MCF 10A (cell line): ENCODE results near the gene CTNND1. TPM values are rescaled to one million over a fixed set of nuclear protein-coding genes. Genes with fewer than 3 reads are reported as not detected.

ENCODE experiments used
- BruUV-seq: library from RNA; stranded (reverse); fragments of 400-500 nt; replicated peaks from 2 replicates; lab custom pipeline; 2021; lab: Mats Ljungman, UMichigan
- CTCF ChIA-PET: fragments of 300-600 bp; sonication (Branson Sonifier 250); formaldehyde crosslinking; extraction: SDS; loops from one replicate; lab custom pipeline; 2021; ENCODE audit warnings: antibody characterized with exemption, inconsistent platforms; lab: Yijun Ruan, JAX
- POLR2A ChIA-PET: fragments of 300-600, 350-650 bp; sonication (Branson Sonifier 250); formaldehyde crosslinking; extraction: SDS; loops from one replicate; lab custom pipeline; 2020; ENCODE audit warnings: antibody characterized with exemption, inconsistent platforms; lab: Yijun Ruan, JAX
- DNase-seq: peaks from one replicate; pipeline ENCODE4 v3.0.0-alpha.2; 2018; ENCODE audit not compliant: unreplicated experiment
- H3K27ac Mint-ChIP-seq: one replicate; pipeline ENCODE4 v1.8.0; 2022; ENCODE audit warnings: mild to moderate bottlenecking, low read depth, mixed read lengths; ENCODE audit not compliant: unreplicated experiment
- H3K27me3 Mint-ChIP-seq: one replicate; pipeline ENCODE4 v1.8.0; 2022; ENCODE audit warnings: mixed read lengths; ENCODE audit not compliant: insufficient read depth, unreplicated experiment
- H3K36me3 Mint-ChIP-seq: one replicate; pipeline ENCODE4 v1.8.0; 2022; ENCODE audit warnings: mild to moderate bottlenecking, moderate library complexity, mixed read lengths; ENCODE audit not compliant: insufficient read depth, unreplicated experiment
- H3K4me1 Mint-ChIP-seq: one replicate; pipeline ENCODE4 v1.8.0; 2022; ENCODE audit warnings: mixed read lengths; ENCODE audit not compliant: insufficient read depth, unreplicated experiment
- H3K4me3 Mint-ChIP-seq: one replicate; pipeline ENCODE4 v1.8.0; 2022; ENCODE audit warnings: mild to moderate bottlenecking, moderate library complexity, mixed read lengths; ENCODE audit not compliant: unreplicated experiment
- H3K9me3 Mint-ChIP-seq: one replicate; pipeline ENCODE4 v1.8.0; 2022; ENCODE audit warnings: mixed read lengths; ENCODE audit not compliant: unreplicated experiment
- CTCF ChIP-seq: fragments of 200-600 bp; IDR thresholded peaks from one replicate; pipeline ENCODE4 v1.8.0; 2022; ENCODE audit warnings: antibody characterized with exemption, mild to moderate bottlenecking; ENCODE audit not compliant: unreplicated experiment
- intact Hi-C: fragments of 100-400 bp; cut with micrococcal nuclease; formaldehyde crosslinking; loops from 2 replicates; pipeline ENCODE4 v1.14.1; 2022
- total RNA-seq: library from RNA; stranded (reverse); gene quantifications from 2 replicates; pipeline ENCODE4 v1.2.3, GENCODE V29; 2022

CTNND1 gene
- total RNA-seq, 1 experiment from 2014 or later: 114 TPM

- peaks cover 41% of the 10 kb centered on the region for H3K4me1 Mint-ChIP-seq
- no TSS peak for BruUV-seq
- H3K27ac Mint-ChIP-seq: peak overlapping the region; percentile 81
- H3K36me3 Mint-ChIP-seq: peaks cover 43% of the 10 kb centered on the region
- H3K4me3 Mint-ChIP-seq: no peak overlapping the region
- no peak for TF ChIP-seq CTCF
- H3K27me3 Mint-ChIP-seq: no peaks in the 10 kb centered on the region
- intact Hi-C loops: no loop called here
- no peaks in the 10 kb centered on the region for H3K9me3 Mint-ChIP-seq
- POLR2A ChIA-PET: interaction anchor here (0.7 to 8.7 kb wide), 8 partner anchors 8 to 1108 kb away, joined by 3 to 210 read pairs (median 3); partner anchors contain the start of genes CTNND1, SELENOH and ZDHHC5
- CTCF ChIA-PET: interaction anchor here (0.8 kb wide), 1 partner anchor 22 kb away, joined by 3 read pairs; no protein-coding TSS in a partner anchor
- peak; percentile 22 for DNase-seq
These were observed 24.8 kb downstream of the CTNND1 start for GRCh38 chr11:57786436-57786835.

DNA sequence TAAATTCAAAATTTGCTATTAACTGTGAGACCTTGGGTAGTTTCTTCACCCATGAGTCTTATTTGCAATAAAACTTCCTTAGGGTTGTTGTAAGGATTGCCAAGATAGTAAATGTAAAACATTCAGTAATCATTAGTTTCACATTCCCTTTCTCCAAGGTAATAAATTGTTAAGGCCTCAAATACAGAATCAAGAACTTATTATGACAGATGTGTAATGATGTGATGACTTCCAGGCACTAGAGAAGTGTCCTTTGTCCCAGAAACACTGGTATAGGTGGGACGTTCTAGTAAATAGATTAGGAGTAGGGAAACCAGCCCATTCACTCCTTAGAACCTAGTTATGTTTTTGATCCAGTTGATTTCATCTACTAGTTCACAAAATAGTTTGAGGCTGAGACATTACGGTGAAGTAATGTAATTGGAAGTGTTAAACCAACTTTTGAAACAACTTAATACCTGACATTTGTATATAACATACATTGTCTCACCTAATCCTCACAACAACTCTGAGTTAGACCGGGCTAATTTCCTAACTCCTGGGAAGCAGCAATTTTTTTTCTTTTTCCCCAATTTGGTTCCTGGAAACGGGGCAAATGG is 25.5 kb downstream of the CTNND1 start:
- CTCF ChIA-PET: interaction anchor here (2.7 kb wide), 1 partner anchor 9 kb away, joined by 22 read pairs; no protein-coding TSS in a partner anchor
- Mint-ChIP-seq H3K9me3 (no peaks in the 10 kb centered on the region), H3K36me3 (peaks cover 44% of the 10 kb centered on the region), H3K27ac (peak overlapping the region; percentile 81), H3K27me3 (no peaks in the 10 kb centered on the region), H3K4me1 (peaks cover 41% of the 10 kb centered on the region), H3K4me3 (no peak overlapping the region)
- TF ChIP-seq CTCF: no peak
- no peak for DNase-seq
- intact Hi-C loops: no loop called here
- no TSS peak for BruUV-seq
- POLR2A ChIA-PET: interaction anchor here (0.7 to 8.7 kb wide), 7 partner anchors 9 to 465 kb away, joined by 3 to 210 read pairs (median 10); partner anchors contain the start of genes CTNND1, SELENOH and ZDHHC5

- DNase-seq: peak; percentile 97
- Mint-ChIP-seq H3K4me3 (peak overlapping the region; percentile 0), H3K36me3 (peaks cover 36% of the 10 kb centered on the region), H3K4me1 (peaks cover 50% of the 10 kb centered on the region), H3K27ac (peak overlapping the region; percentile 81), H3K9me3 (no peaks in the 10 kb centered on the region), H3K27me3 (no peaks in the 10 kb centered on the region)
- no peak for TF ChIP-seq CTCF
- intact Hi-C loops: no loop called here
- TSS peak; percentile 51 for BruUV-seq
- CTCF ChIA-PET: interaction anchor here (0.7 to 6.1 kb wide), 9 partner anchors 10 to 498 kb away, joined by 3 to 62 read pairs (median 4); partner anchors contain the start of gene CTNND1
- POLR2A ChIA-PET: interaction anchor here (0.6 to 8.7 kb wide), 13 partner anchors 10 to 987 kb away, joined by 3 to 210 read pairs (median 3); partner anchors contain the start of genes CTNND1, SELENOH and ZDHHC5
These were observed 26.5 kb downstream of the CTNND1 start for GRCh38 chr11:57787920-57788702.

- TF ChIP-seq CTCF: no peak
These were observed 27.1 kb downstream of the CTNND1 start for GRCh38 chr11:57788703-57789088.

More at GRCh38 chr11:57788703-57789088, 27.1 kb downstream of the CTNND1 start:
- BruUV-seq: no TSS peak
- POLR2A ChIA-PET: interaction anchor here (0.6 to 8.7 kb wide), 12 partner anchors 10 to 987 kb away, joined by 3 to 210 read pairs (median 3); partner anchors contain the start of genes CTNND1, SELENOH and ZDHHC5
- Mint-ChIP-seq H3K4me3 (peak overlapping the region; percentile 41), H3K4me1 (peaks cover 54% of the 10 kb centered on the region), H3K27me3 (no peaks in the 10 kb centered on the region), H3K27ac (peak overlapping the region; percentile 81), H3K9me3 (no peaks in the 10 kb centered on the region), H3K36me3 (peaks cover 33% of the 10 kb centered on the region)
- DNase-seq: no peak
- CTCF ChIA-PET: interaction anchor here (1.0 to 6.1 kb wide), 7 partner anchors 10 to 498 kb away, joined by 3 to 62 read pairs (median 4); partner anchors contain the start of gene CTNND1
- intact Hi-C loops: no loop called here
